Measurements from ENCODE around the gene AGAP3.

The AGAP3 gene

GRCh38 chr7:151129960-151130591, 43.8 kb downstream of the AGAP3 start:
- H3K4ac ChIP-seq (ENCODE audit: low read length): no peak overlapping the region
- H3K4me1 ChIP-seq (ENCODE audit: control insufficient read depth in 2 of 2, insufficient read depth in 1 of 2, low read depth in 1 of 2, low read length in 2 of 2): peaks cover 0 to 10% of the 10 kb centered on the region in 2 donors
- peak overlapping the region; percentile 10 for H3K9ac ChIP-seq (ENCODE audit: low read depth, low read length, poor library complexity)
- H2BK15ac ChIP-seq (ENCODE audit: low read length): no peak overlapping the region
- H2AFZ ChIP-seq (ENCODE audit: low read length): no peak overlapping the region
- no peak overlapping the region for H2AK5ac ChIP-seq (ENCODE audit: low read depth, low read length)
- no peak overlapping the region for H3K18ac ChIP-seq (ENCODE audit: low read length)
- no peak for DNase-seq (ENCODE audit: low spot score)
- H3K4me2 ChIP-seq (ENCODE audit: insufficient read depth, low read length, poor library complexity, severe bottlenecking): no peak overlapping the region
- H3K79me1 ChIP-seq (ENCODE audit: low read depth, low read length): peaks cover 11% of the 10 kb centered on the region
- no peak overlapping the region for H3K14ac ChIP-seq (ENCODE audit: low read length)
- H3K9me3 ChIP-seq (replicated peaks in 1 of 2; ENCODE audit: control insufficient read depth in 2 of 2, insufficient read depth in 1 of 2, low read depth in 1 of 2, low read length in 2 of 2): no peaks in the 10 kb centered on the region
- no peak overlapping the region for H4K8ac ChIP-seq (ENCODE audit: low read depth, low read length)
- no peak overlapping the region for H3K23ac ChIP-seq (ENCODE audit: low read depth, low read length, poor library complexity)
- H2BK12ac ChIP-seq (ENCODE audit: low read length): no peak overlapping the region
- no peak overlapping the region for H3K27ac ChIP-seq (replicated peaks; ENCODE audit: low read length)
- H3K36me3 ChIP-seq (replicated peaks in 1 of 2; ENCODE audit: control insufficient read depth in 2 of 2, insufficient read depth in 2 of 2, low read length in 2 of 2): peaks cover 52 to 86% of the 10 kb centered on the region in 2 donors
- no peak overlapping the region for H2BK120ac ChIP-seq (ENCODE audit: low read depth, low read length)
- no peak overlapping the region for H4K91ac ChIP-seq (ENCODE audit: low read depth, low read length, poor library complexity)
- no CpG with 5 or more reads among the region's 9 CpGs for WGBS, 2 donors (ENCODE audit: extremely low coverage in 2 of 2, insufficient read length in 2 of 2, insufficient replicate concordance in 1 of 2)
- no peak overlapping the region for H2BK5ac ChIP-seq (ENCODE audit: low read length)
- peaks cover 0 to 1% (median 0%) of the 10 kb centered on the region in 3 experiments for H3K27me3 ChIP-seq (ENCODE audit: control insufficient read depth in 3 of 3, insufficient read depth in 3 of 3, low read depth in 1 of 3, low read length in 3 of 3)
- H3K4me3 ChIP-seq (ENCODE audit: low read length in 2 of 2): no peak overlapping the region

- no peak overlapping the region for H2BK12ac ChIP-seq (ENCODE audit: low read length)
- no peak for DNase-seq (ENCODE audit: low spot score)
- H2BK5ac ChIP-seq (ENCODE audit: low read length): no peak overlapping the region
- H4K8ac ChIP-seq (ENCODE audit: low read depth, low read length): no peak overlapping the region
- H3K14ac ChIP-seq (ENCODE audit: low read length): no peak overlapping the region
- H3K4me2 ChIP-seq (ENCODE audit: insufficient read depth, low read length, poor library complexity, severe bottlenecking): no peak overlapping the region
- H2BK15ac ChIP-seq (ENCODE audit: low read length): no peak overlapping the region
- no peak overlapping the region for H2AK5ac ChIP-seq (ENCODE audit: low read depth, low read length)
- H2AFZ ChIP-seq (ENCODE audit: low read length): no peak overlapping the region
- no peak overlapping the region for H2BK120ac ChIP-seq (ENCODE audit: low read depth, low read length)
- no peaks in the 10 kb centered on the region for H3K9me3 ChIP-seq (replicated peaks in 1 of 2; ENCODE audit: control insufficient read depth in 2 of 2, insufficient read depth in 1 of 2, low read depth in 1 of 2, low read length in 2 of 2)
- peak overlapping the region; percentile 10 for H3K9ac ChIP-seq (ENCODE audit: low read depth, low read length, poor library complexity)
- no peak overlapping the region for H3K4me3 ChIP-seq (ENCODE audit: low read length in 2 of 2)
- H3K23ac ChIP-seq (ENCODE audit: low read depth, low read length, poor library complexity): peak overlapping the region; percentile 48
- no peak overlapping the region for H3K4ac ChIP-seq (ENCODE audit: low read length)
- H3K27ac ChIP-seq (replicated peaks; ENCODE audit: low read length): no peak overlapping the region
- H4K91ac ChIP-seq (ENCODE audit: low read depth, low read length, poor library complexity): no peak overlapping the region
- H3K36me3 ChIP-seq (replicated peaks in 1 of 2; ENCODE audit: control insufficient read depth in 2 of 2, insufficient read depth in 2 of 2, low read length in 2 of 2): peaks cover 56 to 89% of the 10 kb centered on the region in 2 donors
- peaks cover 0 to 7% of the 10 kb centered on the region in 2 donors for H3K4me1 ChIP-seq (ENCODE audit: control insufficient read depth in 2 of 2, insufficient read depth in 1 of 2, low read depth in 1 of 2, low read length in 2 of 2)
- peaks cover 11% of the 10 kb centered on the region for H3K79me1 ChIP-seq (ENCODE audit: low read depth, low read length)
- peaks cover 0 to 1% (median 0%) of the 10 kb centered on the region in 3 experiments for H3K27me3 ChIP-seq (ENCODE audit: control insufficient read depth in 3 of 3, insufficient read depth in 3 of 3, low read depth in 1 of 3, low read length in 3 of 3)
- H3K18ac ChIP-seq (ENCODE audit: low read length): no peak overlapping the region
- no CpG with 5 or more reads among the region's 17 CpGs for WGBS, 2 donors (ENCODE audit: extremely low coverage in 2 of 2, insufficient read length in 2 of 2, insufficient replicate concordance in 1 of 2)
Observed at GRCh38 chr7:151130741-151131157, 44.5 kb downstream of the AGAP3 start.

GRCh38 chr7:151131224-151131591, 44.9 kb downstream of the AGAP3 start:
- Histone ChIP-seq H3K36me3 (replicated peaks in 1 of 2; ENCODE audit: control insufficient read depth in 2 of 2, insufficient read depth in 2 of 2, low read length in 2 of 2) (peaks cover 56 to 94% of the 10 kb centered on the region in 2 donors), H3K9me3 (replicated peaks in 1 of 2; ENCODE audit: control insufficient read depth in 2 of 2, insufficient read depth in 1 of 2, low read depth in 1 of 2, low read length in 2 of 2) (no peaks in the 10 kb centered on the region), H3K4me2 (ENCODE audit: insufficient read depth, low read length, poor library complexity, severe bottlenecking) (no peak overlapping the region), H3K18ac (ENCODE audit: low read length) (no peak overlapping the region), H4K91ac (ENCODE audit: low read depth, low read length, poor library complexity) (no peak overlapping the region), H3K4me3 (ENCODE audit: low read length in 2 of 2) (no peak overlapping the region), H3K14ac (ENCODE audit: low read length) (no peak overlapping the region), H2BK120ac (ENCODE audit: low read depth, low read length) (no peak overlapping the region), H3K79me1 (ENCODE audit: low read depth, low read length) (peaks cover 11% of the 10 kb centered on the region), H3K27me3 (ENCODE audit: control insufficient read depth in 3 of 3, insufficient read depth in 3 of 3, low read depth in 1 of 3, low read length in 3 of 3) (peaks cover 0 to 1% (median 0%) of the 10 kb centered on the region in 3 experiments), H2AK5ac (ENCODE audit: low read depth, low read length) (no peak overlapping the region), H4K8ac (ENCODE audit: low read depth, low read length) (no peak overlapping the region), H3K23ac (ENCODE audit: low read depth, low read length, poor library complexity) (no peak overlapping the region), H2AFZ (ENCODE audit: low read length) (no peak overlapping the region), H3K4me1 (ENCODE audit: control insufficient read depth in 2 of 2, insufficient read depth in 1 of 2, low read depth in 1 of 2, low read length in 2 of 2) (peaks cover 0 to 7% of the 10 kb centered on the region in 2 donors), H2BK15ac (ENCODE audit: low read length) (no peak overlapping the region), H2BK5ac (ENCODE audit: low read length) (no peak overlapping the region), H3K9ac (ENCODE audit: low read depth, low read length, poor library complexity) (no peak overlapping the region), H3K4ac (ENCODE audit: low read length) (peak overlapping the region; percentile 39), H3K27ac (replicated peaks; ENCODE audit: low read length) (no peak overlapping the region), H2BK12ac (ENCODE audit: low read length) (no peak overlapping the region)
- WGBS, 2 donors (ENCODE audit: extremely low coverage in 2 of 2, insufficient read length in 2 of 2, insufficient replicate concordance in 1 of 2): no CpG with 5 or more reads among the region's 13 CpGs
- DNase-seq (ENCODE audit: low spot score): no peak

GRCh38 chr7:151131592-151132293, 45.5 kb downstream of the AGAP3 start:
- no peak for DNase-seq (ENCODE audit: low spot score)
- Histone ChIP-seq H4K8ac (ENCODE audit: low read depth, low read length) (no peak overlapping the region), H3K14ac (ENCODE audit: low read length) (no peak overlapping the region), H2BK120ac (ENCODE audit: low read depth, low read length) (no peak overlapping the region), H3K23ac (ENCODE audit: low read depth, low read length, poor library complexity) (no peak overlapping the region), H3K9me3 (replicated peaks in 1 of 2; ENCODE audit: control insufficient read depth in 2 of 2, insufficient read depth in 1 of 2, low read depth in 1 of 2, low read length in 2 of 2) (no peaks in the 10 kb centered on the region), H2BK15ac (ENCODE audit: low read length) (no peak overlapping the region), H3K27ac (replicated peaks; ENCODE audit: low read length) (no peak overlapping the region), H3K18ac (ENCODE audit: low read length) (no peak overlapping the region), H3K9ac (ENCODE audit: low read depth, low read length, poor library complexity) (peak overlapping the region; percentile 15), H3K4me3 (ENCODE audit: low read length in 2 of 2) (no peak overlapping the region), H3K79me1 (ENCODE audit: low read depth, low read length) (peaks cover 9% of the 10 kb centered on the region), H3K27me3 (ENCODE audit: control insufficient read depth in 3 of 3, insufficient read depth in 3 of 3, low read depth in 1 of 3, low read length in 3 of 3) (peaks cover 0 to under 1% (median 0%) of the 10 kb centered on the region in 3 experiments), H2BK5ac (ENCODE audit: low read length) (no peak overlapping the region), H3K4me1 (ENCODE audit: control insufficient read depth in 2 of 2, insufficient read depth in 1 of 2, low read depth in 1 of 2, low read length in 2 of 2) (peaks cover 0 to 4% of the 10 kb centered on the region in 2 donors), H2AK5ac (ENCODE audit: low read depth, low read length) (peak overlapping the region; percentile 50), H3K4ac (ENCODE audit: low read length) (peak overlapping the region; percentile 39), H3K36me3 (replicated peaks in 1 of 2; ENCODE audit: control insufficient read depth in 2 of 2, insufficient read depth in 2 of 2, low read length in 2 of 2) (peaks cover 56 to 97% of the 10 kb centered on the region in 2 donors), H2BK12ac (ENCODE audit: low read length) (no peak overlapping the region), H2AFZ (ENCODE audit: low read length) (no peak overlapping the region), H4K91ac (ENCODE audit: low read depth, low read length, poor library complexity) (peak overlapping the region; percentile 44), H3K4me2 (ENCODE audit: insufficient read depth, low read length, poor library complexity, severe bottlenecking) (no peak overlapping the region)
- no CpG with 5 or more reads among the region's 19 CpGs for WGBS, 2 donors (ENCODE audit: extremely low coverage in 2 of 2, insufficient read length in 2 of 2, insufficient replicate concordance in 1 of 2)

Measured in neuronal stem cell (in vitro differentiated cells).